GM10847 (cell line): ENCODE results near the gene PRG3.
A peak's percentile ranks its signal among the peaks of the same experiment; 100 is the strongest.

Source experiments
- POLR2A ChIP-seq: IDR thresholded peaks from 2 replicates; pipeline ENCODE4 v1.6.1; 2011; ENCODE audit not compliant: insufficient read length; ENCODE audit errors: extremely low read depth

The PRG3 gene

GRCh38 chr11:57380975-57381374 is at the start of gene PRG3:
Gene PRG3, minus strand, starts transcription at chr11:57381150. Its CDS starts 442 bp downstream, at chr11:57380708.
- no peak for TF ChIP-seq POLR2A

- TF ChIP-seq POLR2A: no peak
Measured at GRCh38 chr11:57429946-57430345, 49.0 kb upstream of the PRG3 start.

- no peak for TF ChIP-seq POLR2A
Measured at GRCh38 chr11:57428643-57429042, 47.7 kb upstream of the PRG3 start.

- TF ChIP-seq POLR2A: no peak
Measured at GRCh38 chr11:57427727-57428082, 46.8 kb upstream of the PRG3 start.

GRCh38 chr11:57426929-57427726 is 46.2 kb upstream of the PRG3 start, which contains the start of gene SLC43A3:
Gene SLC43A3, minus strand, starts transcription at chr11:57427121. Its CDS starts 949 bp downstream, at chr11:57426172.
- peak; percentile 85 for TF ChIP-seq POLR2A

GRCh38 chr11:57426439-57426928 is 45.5 kb upstream of the PRG3 start:
- TF ChIP-seq POLR2A: no peak

GRCh38 chr11:57425565-57426438 is 44.9 kb upstream of the PRG3 start:
- TF ChIP-seq POLR2A: no peak

GRCh38 chr11:57424792-57425564 is 44.0 kb upstream of the PRG3 start:
- peak; percentile 45 for TF ChIP-seq POLR2A

- TF ChIP-seq POLR2A: no peak
Measured at GRCh38 chr11:57424137-57424791, 43.3 kb upstream of the PRG3 start.

- no peak for TF ChIP-seq POLR2A
Measured at GRCh38 chr11:57422669-57423068, 41.7 kb upstream of the PRG3 start.

GRCh38 chr11:57421805-57422204 is 40.9 kb upstream of the PRG3 start:
- no peak for TF ChIP-seq POLR2A

GRCh38 chr11:57421066-57421465 is 40.1 kb upstream of the PRG3 start:
- no peak for TF ChIP-seq POLR2A

- no peak for TF ChIP-seq POLR2A
Measured at GRCh38 chr11:57419146-57419545, 38.2 kb upstream of the PRG3 start.

GRCh38 chr11:57418131-57418530 is 37.2 kb upstream of the PRG3 start:
- no peak for TF ChIP-seq POLR2A

GRCh38 chr11:57417056-57417455 is 36.1 kb upstream of the PRG3 start:
- TF ChIP-seq POLR2A: no peak
